Measurements from ENCODE around the gene CPT2. TPM values are rescaled to one million over a fixed set of nuclear protein-coding genes. Genes with fewer than 3 reads are reported as not detected.

CPT2 gene
- total RNA-seq, 1 donor = 20.6 TPM

GRCh38 chr1:53190210-53190611 is 6.4 kb upstream of the CPT2 start:
- no peaks in the 10 kb centered on the region for H3K79me2 ChIP-seq (ENCODE audit: insufficient read depth, low read length)
- TF ChIP-seq, protein P1, sequence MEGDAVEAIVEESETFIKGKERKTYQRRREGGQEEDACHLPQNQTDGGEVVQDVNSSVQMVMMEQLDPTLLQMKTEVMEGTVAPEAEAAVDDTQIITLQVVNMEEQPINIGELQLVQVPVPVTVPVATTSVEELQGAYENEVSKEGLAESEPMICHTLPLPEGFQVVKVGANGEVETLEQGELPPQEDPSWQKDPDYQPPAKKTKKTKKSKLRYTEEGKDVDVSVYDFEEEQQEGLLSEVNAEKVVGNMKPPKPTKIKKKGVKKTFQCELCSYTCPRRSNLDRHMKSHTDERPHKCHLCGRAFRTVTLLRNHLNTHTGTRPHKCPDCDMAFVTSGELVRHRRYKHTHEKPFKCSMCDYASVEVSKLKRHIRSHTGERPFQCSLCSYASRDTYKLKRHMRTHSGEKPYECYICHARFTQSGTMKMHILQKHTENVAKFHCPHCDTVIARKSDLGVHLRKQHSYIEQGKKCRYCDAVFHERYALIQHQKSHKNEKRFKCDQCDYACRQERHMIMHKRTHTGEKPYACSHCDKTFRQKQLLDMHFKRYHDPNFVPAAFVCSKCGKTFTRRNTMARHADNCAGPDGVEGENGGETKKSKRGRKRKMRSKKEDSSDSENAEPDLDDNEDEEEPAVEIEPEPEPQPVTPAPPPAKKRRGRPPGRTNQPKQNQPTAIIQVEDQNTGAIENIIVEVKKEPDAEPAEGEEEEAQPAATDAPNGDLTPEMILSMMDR (IDR thresholded peaks at IDR 0.05; ENCODE audit: extremely low read depth, low read depth, low read length) = peak; percentile 4
- H3K36me3 ChIP-seq (ENCODE audit: insufficient read depth, low read length) = no peaks in the 10 kb centered on the region
- H2AFZ ChIP-seq (ENCODE audit: low read length) = no peak overlapping the region
- H3K9me3 ChIP-seq (ENCODE audit: low read depth, low read length) = no peaks in the 10 kb centered on the region
- no peaks in the 10 kb centered on the region for H3K27me3 ChIP-seq (ENCODE audit: insufficient read depth, low read length)
- no peak overlapping the region for H3K27ac ChIP-seq (ENCODE audit: low read depth, low read length)
- DNase-seq (ENCODE audit: insufficient read length, low spot score, missing footprints) = no peak
- H4K20me1 ChIP-seq (ENCODE audit: insufficient read depth, low read length) = no peaks in the 10 kb centered on the region
- no peak overlapping the region for H3K4me3 ChIP-seq (ENCODE audit: insufficient read depth, low read length)
- H3K4me2 ChIP-seq (ENCODE audit: insufficient read depth, low read length) = no peak overlapping the region
- H3K4me1 ChIP-seq (ENCODE audit: insufficient read depth, low read length) = peaks cover 6% of the 10 kb centered on the region

GRCh38 chr1:53195246-53196016 is 1.2 kb upstream of the CPT2 start:
- Histone ChIP-seq H4K20me1 (ENCODE audit: insufficient read depth, low read length) (no peaks in the 10 kb centered on the region), H3K4me3 (ENCODE audit: insufficient read depth, low read length) (no peak overlapping the region), H3K4me2 (ENCODE audit: insufficient read depth, low read length) (peak overlapping the region; percentile 93), H3K79me2 (ENCODE audit: insufficient read depth, low read length) (peaks cover 26% of the 10 kb centered on the region), H3K27me3 (ENCODE audit: insufficient read depth, low read length) (no peaks in the 10 kb centered on the region), H3K4me1 (ENCODE audit: insufficient read depth, low read length) (peaks cover 21% of the 10 kb centered on the region), H3K36me3 (ENCODE audit: insufficient read depth, low read length) (peaks cover 5% of the 10 kb centered on the region), H3K9me3 (ENCODE audit: low read depth, low read length) (no peaks in the 10 kb centered on the region), H2AFZ (ENCODE audit: low read length) (peak overlapping the region; percentile 86), H3K27ac (ENCODE audit: low read depth, low read length) (no peak overlapping the region)
- TF ChIP-seq, protein P1 (IDR thresholded peaks at IDR 0.05; ENCODE audit: extremely low read depth, low read depth, low read length) = no peak
- no peak for DNase-seq (ENCODE audit: insufficient read length, low spot score, missing footprints)

DNA sequence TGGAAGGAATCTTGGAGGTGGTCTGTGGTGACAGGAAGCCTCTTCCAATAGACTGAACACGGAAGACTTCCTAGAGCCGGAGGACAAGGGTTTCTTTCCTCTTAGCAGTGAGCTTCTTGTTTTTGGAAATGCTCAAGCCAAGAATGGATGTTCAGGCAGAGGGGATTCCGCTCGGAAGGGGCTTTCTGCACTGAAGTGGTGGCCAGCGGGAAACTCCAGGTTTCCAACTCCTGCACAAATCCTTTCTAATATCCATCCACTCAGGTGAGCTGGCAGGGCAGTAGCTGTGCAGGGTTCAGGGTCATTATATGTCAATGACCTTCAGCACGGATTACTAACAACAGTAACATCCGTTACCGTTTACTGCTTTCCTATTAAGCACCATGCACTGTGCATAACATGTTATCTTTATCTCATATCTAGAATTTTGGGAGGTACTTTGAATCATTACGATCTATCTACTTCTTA is 573 bp upstream of the CPT2 start:
- H3K27ac ChIP-seq (ENCODE audit: low read depth, low read length) = peak overlapping the region; percentile 89
- peak overlapping the region; percentile 87 for H3K4me3 ChIP-seq (ENCODE audit: insufficient read depth, low read length)
- peak; percentile 27 for DNase-seq (ENCODE audit: insufficient read length, low spot score, missing footprints)
- peak overlapping the region; percentile 86 for H2AFZ ChIP-seq (ENCODE audit: low read length)
- peak overlapping the region; percentile 93 for H3K4me2 ChIP-seq (ENCODE audit: insufficient read depth, low read length)
- TF ChIP-seq, protein P1 (IDR thresholded peaks at IDR 0.05; ENCODE audit: extremely low read depth, low read depth, low read length) = no peak
- no peaks in the 10 kb centered on the region for H3K27me3 ChIP-seq (ENCODE audit: insufficient read depth, low read length)
- peaks cover 21% of the 10 kb centered on the region for H3K4me1 ChIP-seq (ENCODE audit: insufficient read depth, low read length)
- no peaks in the 10 kb centered on the region for H3K9me3 ChIP-seq (ENCODE audit: low read depth, low read length)
- H3K36me3 ChIP-seq (ENCODE audit: insufficient read depth, low read length) = peaks cover 9% of the 10 kb centered on the region
- peaks cover 4% of the 10 kb centered on the region for H4K20me1 ChIP-seq (ENCODE audit: insufficient read depth, low read length)
- H3K79me2 ChIP-seq (ENCODE audit: insufficient read depth, low read length) = peaks cover 26% of the 10 kb centered on the region
